ENCODE results near the gene MICAL3.
"Not testable (repeated sequence)": the region's sequence is repeated elsewhere in the genome, so short reads cannot be mapped to it uniquely, and the experiment has no call there.

MICAL3 gene

DNA sequence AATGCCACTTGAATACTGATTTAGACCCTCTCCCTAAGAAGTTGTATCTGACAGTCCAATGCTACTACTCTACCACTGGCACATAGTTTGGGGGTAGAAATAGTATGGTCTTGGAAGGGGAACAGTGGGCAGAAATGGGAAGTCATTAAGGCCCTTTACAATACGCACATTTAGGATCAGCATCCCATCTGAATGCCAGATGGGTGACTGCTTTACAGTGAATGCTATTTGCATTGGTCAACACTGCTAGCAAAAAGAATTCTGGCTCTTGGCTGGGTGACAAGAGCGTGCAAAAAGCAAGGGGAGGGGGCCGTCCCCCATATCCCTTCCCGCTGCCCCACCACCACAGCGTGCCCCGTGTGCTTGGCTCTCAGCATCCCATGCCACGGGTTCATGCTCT is 145.4 kb downstream of the MICAL3 start:
- no peak for DNase-seq

GRCh38 chr22:17878186-17878694 is 146.1 kb downstream of the MICAL3 start:
- no peak for DNase-seq

DNA sequence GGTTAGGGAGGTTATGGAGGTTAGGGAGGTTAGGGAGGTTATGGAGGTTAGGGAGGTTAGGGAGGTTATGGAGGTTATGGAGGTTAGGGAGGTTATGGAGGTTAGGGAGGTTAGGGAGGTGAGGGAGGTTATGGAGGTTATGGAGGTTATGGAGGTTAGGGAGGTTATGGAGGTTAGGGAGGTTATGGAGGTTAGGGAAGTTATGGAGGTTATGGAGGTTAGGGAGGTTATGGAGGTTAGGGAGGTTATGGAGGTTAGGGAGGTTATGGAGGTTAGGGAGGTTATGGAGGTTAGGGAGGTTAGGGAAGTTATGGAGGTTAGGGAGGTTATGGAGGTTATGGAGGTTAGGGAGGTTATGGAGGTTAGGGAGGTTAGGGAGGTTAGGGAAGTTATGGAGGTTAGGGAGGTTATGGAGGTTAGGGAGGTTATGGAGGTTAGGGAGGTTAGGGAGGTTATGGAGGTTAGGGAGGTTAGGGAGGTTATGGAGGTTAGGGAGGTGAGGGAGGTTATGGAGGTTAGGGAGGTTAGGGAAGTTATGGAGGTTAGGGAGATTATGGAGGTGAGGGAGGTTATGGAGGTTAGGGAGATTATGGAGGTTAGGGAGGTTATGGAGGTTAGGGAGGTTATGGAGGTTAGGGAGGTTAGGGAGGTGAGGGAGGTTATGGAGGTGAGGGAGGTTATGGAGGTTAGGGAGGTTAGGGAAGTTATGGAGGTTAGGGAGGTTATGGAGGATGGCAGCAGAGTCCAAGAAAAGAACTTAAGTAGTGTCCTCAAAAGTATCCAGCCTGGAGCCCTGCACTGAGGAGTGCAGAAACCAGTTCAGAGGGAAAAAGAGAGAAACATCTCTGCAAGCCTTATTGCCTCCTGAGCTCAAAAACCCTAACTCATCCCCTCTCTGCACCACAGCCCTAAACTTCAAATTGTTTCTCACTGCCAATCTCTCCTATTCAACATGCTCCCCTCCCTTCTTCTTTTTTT is 147.2 kb downstream of the MICAL3 start:
- DNase-seq, result not testable (repeated sequence)

DNA sequence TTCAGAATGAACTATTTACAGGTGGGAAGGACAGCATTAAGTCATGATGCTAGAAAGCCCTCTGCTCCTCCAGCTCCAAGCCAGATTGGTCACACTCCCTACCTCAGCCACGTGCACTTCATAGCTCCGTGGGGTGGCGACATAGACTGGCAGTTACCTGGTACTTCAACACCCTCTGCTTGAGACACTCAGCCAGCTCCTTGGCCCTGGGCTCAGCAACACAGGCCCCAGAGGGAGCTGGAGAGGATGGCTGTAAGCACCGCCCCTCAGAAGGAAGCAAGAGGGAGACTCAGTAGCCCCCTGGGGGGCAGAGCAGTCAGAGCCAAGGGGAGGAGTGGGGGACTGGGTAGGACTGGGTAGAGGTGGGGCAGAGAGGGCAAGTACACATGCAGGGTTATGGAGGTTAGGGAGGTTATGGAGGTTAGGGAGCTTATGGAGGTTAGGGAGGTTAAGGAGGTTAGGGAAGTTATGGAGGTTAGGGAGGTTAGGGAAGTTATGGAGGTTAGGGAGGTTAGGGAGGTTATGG is 148.0 kb downstream of the MICAL3 start:
- no peak for DNase-seq

DNA sequence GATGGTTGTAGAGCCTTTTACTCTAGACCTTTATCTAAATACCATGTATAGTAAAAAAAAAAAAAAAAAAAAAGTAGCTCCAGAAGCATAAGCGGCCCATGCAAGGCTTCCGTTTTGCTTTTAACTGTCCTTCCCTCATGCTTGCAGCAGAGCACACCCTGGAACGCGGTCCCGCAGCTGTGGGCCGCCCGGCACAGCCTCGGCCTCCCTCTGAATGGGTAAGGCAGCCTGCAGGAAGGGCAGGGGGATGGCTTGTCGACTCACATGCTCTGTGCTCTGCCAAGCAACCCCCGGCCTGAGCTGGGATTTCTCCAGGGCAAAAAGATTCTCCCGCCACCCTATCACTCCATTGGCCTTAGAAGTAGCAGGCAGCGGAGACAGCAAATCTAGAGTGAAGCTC is 148.7 kb downstream of the MICAL3 start:
- no peak for DNase-seq

DNA sequence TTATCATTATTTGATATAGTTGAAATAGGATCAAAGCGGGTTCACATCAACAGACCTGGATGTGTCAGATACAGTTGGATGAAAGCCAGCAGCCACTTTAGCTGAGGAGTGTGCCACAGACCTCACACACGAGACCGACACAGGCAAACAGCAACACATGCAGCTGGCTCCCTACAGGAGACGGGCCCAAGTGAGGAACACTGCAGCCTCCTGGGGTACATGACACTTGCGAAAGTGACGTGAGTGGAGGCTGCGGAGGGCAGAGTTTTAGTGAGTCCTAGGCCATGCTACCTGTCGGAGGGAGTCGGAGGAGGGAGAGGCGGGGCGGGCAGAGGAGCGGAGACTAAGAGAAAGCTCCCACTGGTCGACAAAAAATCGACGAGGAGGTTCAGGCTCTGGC is 149.2 kb downstream of the MICAL3 start:
- no peak for DNase-seq

DNA sequence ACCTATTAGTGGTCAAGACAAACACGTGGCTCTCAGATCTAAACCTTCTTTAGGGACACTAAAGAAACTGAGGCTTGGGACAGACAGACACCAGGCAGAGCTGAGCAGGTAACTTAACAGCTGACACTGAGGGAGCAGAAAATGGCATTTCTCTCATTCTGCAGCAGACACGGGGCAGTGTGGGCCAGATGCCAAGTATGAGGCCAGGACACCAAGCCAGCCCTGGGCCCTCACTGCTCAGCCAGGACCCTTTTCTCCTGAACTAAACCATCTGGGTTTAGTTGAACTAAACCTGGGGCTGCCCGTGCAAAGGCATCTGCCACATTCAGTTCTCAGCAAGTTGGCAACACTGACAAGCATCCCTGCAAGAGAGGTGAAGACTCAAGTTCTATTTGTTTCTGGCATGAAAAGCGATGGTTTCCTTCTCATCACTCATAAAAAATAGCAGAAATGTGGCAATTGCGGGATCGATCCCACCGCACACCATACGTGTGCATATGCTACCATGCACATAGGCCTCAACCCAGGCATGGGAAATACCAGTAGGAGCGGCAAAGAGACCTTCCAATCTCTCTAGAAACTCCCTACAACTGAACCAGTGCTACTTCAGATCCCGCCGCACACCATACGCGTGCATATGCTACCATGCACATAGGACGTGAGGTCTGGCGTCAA is 150.0 kb downstream of the MICAL3 start:
- no peak for DNase-seq

- no peak for DNase-seq
Observed at GRCh38 chr22:17873804-17874203, 150.6 kb downstream of the MICAL3 start.

- DNase-seq, result no peak
Observed at GRCh38 chr22:17873116-17873515, 151.2 kb downstream of the MICAL3 start.

GRCh38 chr22:17872471-17872870 is 151.9 kb downstream of the MICAL3 start:
- DNase-seq, result no peak

GRCh38 chr22:17871726-17872458 is 152.5 kb downstream of the MICAL3 start:
- DNase-seq, result no peak

DNA sequence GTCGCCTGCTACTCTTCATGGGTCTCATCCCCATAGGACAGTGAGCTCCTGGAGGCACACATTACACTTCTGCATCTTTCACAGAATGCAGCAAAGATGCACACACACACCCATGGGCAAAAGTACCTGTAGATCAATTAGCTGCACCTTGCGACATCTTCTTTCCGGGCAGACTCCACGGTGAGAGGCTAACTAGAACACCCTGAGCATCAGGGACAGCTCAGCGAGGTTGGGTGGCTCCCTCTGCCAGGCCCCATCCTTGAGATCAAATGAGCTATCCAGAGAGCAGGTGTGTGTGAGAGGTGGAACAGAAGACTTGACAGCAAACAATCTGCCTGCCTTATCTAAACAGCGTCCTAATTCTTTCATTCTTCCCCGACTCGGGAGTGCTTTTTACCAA is 154.0 kb downstream of the MICAL3 start:
- no peak for DNase-seq

DNA sequence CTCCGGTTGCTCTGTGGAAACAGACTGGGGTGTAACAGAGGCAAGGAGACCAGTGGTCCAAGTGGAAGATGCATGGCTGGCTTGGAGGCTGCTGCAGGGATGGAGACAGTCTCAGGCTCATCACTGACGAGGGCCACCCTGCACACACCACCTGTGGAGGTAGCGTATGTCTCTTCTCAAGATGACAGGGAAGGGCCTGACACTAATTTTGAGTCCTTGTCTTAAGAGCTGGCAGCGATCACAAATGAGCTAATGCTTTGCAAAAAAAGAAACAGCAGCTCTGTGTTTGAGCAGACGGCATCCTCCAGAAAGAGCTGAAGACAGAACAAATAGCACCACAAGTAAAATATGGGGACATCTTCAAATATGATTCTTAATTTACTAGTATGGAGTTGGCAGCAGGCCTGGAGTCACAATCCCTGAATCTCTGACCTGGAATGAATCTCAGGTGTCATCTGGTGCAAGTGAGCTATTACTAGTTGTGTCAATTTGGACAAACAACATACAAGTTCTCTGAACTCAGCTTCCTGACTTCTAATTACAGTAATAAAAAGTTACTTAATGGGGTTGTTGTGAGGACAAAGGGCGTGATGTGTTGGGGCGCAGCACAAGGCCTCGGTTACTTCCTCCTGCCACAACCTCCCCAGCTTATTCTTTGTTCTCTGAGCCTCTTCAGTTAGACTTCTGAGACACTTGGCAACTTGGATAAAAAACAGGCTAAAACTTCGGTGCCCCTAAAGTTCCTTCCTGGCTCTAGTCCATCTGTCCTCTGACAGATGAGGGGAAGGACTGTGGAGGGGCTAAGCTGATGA is 154.9 kb downstream of the MICAL3 start:
- no peak for DNase-seq

DNA sequence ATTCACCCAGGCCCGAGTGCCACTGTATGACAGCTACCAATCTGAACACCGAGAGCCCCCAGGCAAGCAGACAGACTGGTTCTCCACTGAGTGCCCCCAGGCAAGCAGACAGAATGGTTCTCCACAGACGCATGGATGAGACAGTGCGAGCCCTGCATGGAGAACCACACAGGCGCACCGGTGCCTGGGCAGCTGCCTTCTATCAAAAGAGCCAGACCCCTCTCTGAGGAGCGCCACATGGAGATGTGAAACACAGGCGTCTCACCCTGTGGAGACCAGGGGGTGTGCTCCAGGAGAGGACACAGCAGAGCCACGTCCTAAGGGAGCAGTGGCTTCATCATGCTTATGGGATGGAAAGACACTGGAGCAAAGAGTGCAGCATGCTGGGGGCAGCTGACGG is 155.6 kb downstream of the MICAL3 start:
- DNase-seq, result no peak

GRCh38 chr22:17867160-17867785 is 157.1 kb downstream of the MICAL3 start:
- DNase-seq, result no peak

DNA sequence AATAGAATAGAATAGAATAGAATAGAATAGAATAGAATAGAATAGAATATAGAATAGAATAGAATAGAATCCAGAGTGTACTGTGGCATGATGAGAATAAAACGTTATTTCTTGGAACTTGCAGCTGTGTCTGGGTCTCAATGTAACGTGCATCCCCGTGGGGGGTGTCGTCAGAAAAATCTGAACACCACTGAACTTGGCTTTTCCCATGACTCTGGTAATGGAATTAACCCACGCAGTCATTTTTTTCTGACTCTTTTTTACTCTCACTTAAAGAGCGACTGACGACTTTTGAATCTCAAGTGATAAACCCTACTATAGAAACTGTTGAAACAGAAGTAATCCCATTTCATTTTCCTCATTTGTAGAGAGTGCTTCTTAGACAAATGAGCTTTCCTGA is 157.7 kb downstream of the MICAL3 start:
- DNase-seq, result no peak

GRCh38 chr22:17866127-17866526 is 158.2 kb downstream of the MICAL3 start:
- DNase-seq, result no peak

DNA sequence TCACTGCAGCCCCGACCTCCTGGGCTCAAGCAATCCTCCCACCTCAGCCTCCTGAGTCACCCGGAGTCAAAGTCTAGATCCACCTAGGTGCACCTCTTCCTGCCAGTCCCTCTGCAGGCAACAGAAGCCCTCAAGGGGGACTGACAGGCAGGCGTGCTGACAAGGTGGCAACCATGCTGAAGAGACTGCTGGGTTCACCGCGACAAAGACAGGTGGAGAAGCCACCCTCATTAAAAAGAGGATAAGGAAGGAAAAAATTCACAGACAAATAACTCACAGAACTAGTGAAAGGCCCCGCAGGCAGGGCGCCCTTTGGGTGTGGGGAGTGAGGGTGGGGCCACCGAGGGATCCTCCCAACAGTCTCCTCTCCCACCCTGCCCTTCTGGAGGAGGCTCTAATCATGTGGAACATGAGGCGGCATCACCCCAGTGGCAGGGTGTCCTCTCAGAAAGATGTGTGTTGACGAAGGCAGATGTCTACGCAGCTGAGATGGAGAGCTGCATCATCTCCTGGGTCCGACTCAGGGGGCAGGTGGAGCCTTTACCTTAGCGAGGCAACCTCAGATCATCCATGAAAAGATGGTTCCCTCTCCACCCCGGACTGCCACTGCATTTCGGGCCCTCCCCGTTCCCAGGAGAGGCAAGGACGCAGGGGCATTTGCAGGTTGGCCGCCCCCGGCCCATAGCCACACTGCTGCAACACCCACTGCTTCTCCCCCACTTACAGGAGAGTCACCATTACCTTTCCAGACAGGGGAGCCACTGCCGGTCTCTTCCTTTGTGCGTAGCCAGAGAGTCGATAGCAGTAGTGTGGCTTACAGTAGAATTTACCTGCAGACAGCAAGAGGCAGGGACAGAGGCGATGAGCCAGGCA is 158.9 kb downstream of the MICAL3 start:
- DNase-seq, result no peak

GRCh38 chr22:17864398-17865182 is 159.8 kb downstream of the MICAL3 start:
- DNase-seq, result no peak
